ENCODE results near the gene APBA2. TPM values are rescaled to one million over a fixed set of nuclear protein-coding genes. Genes with fewer than 3 reads are reported as not detected.
"Not testable (repeated sequence)": the region's sequence is repeated elsewhere in the genome, so short reads cannot be mapped to it uniquely, and the experiment has no call there.

APBA2 gene
- total RNA-seq, 2 donors from 2014 or later = 0.47 to 0.48 TPM

- Histone ChIP-seq H3K27me3 (peaks cover 0 to 8% of the 10 kb centered on the region in 2 donors), H3K4me3 (no peak overlapping the region)
These were observed 1.8 kb downstream of the APBA2 start for GRCh38 chr15:28887339-28888174.

GRCh38 chr15:28888302-28888894, 2.6 kb downstream of the APBA2 start:
- Histone ChIP-seq H3K36me3 (no peaks in the 10 kb centered on the region), H3K9me3 (no peaks in the 10 kb centered on the region), H3K4me3 (no peak overlapping the region), H3K27ac (no peak overlapping the region), H3K4me1 (peaks cover 0 to 13% of the 10 kb centered on the region in 2 donors), H3K27me3 (peaks cover 0 to 8% of the 10 kb centered on the region in 2 donors)
- no peak for TF ChIP-seq CTCF (IDR thresholded peaks at IDR 0.05)
- no peak for DNase-seq (ENCODE audit: low spot score)

More at GRCh38 chr15:28887339-28888174, 1.8 kb downstream of the APBA2 start:
- Histone ChIP-seq H3K27ac (no peak overlapping the region), H3K4me1 (peaks cover 0 to 13% of the 10 kb centered on the region in 2 donors), H3K36me3 (no peaks in the 10 kb centered on the region), H3K9me3 (no peaks in the 10 kb centered on the region)
- no peak for TF ChIP-seq CTCF (IDR thresholded peaks at IDR 0.05)
- no peak for DNase-seq (ENCODE audit: low spot score)

GRCh38 chr15:28888900-28889299, 3.1 kb downstream of the APBA2 start:
- Histone ChIP-seq H3K27me3 (peaks cover 0 to 8% of the 10 kb centered on the region in 2 donors), H3K9me3 (no peaks in the 10 kb centered on the region), H3K27ac (no peak overlapping the region), H3K36me3 (no peaks in the 10 kb centered on the region), H3K4me3 (no peak overlapping the region), H3K4me1 (peaks cover 0 to 13% of the 10 kb centered on the region in 2 donors)
- no peak for TF ChIP-seq CTCF (IDR thresholded peaks at IDR 0.05)
- no peak for DNase-seq (ENCODE audit: low spot score)

- H3K4me1 ChIP-seq = peaks cover 0 to 13% of the 10 kb centered on the region in 2 donors
- no peaks in the 10 kb centered on the region for H3K36me3 ChIP-seq
- H3K27me3 ChIP-seq = peaks cover 0 to 8% of the 10 kb centered on the region in 2 donors
- DNase-seq (ENCODE audit: low spot score) = no peak
- H3K27ac ChIP-seq = no peak overlapping the region
- no peak overlapping the region for H3K4me3 ChIP-seq
- no peak for TF ChIP-seq CTCF (IDR thresholded peaks at IDR 0.05)
- H3K9me3 ChIP-seq = no peaks in the 10 kb centered on the region
These were observed 3.6 kb downstream of the APBA2 start for GRCh38 chr15:28889346-28889745.

GRCh38 chr15:28889871-28890270, 4.1 kb downstream of the APBA2 start:
- H3K36me3 ChIP-seq; H3K9me3 ChIP-seq; H3K27ac ChIP-seq; DNase-seq (ENCODE audit: low spot score); H3K27me3 ChIP-seq; H3K4me3 ChIP-seq: not testable (repeated sequence)
- peaks cover 0 to 13% of the 10 kb centered on the region in 2 donors for H3K4me1 ChIP-seq

GRCh38 chr15:28890291-28890690, 4.5 kb downstream of the APBA2 start:
- H3K4me3 ChIP-seq; H3K36me3 ChIP-seq; H3K9me3 ChIP-seq; DNase-seq (ENCODE audit: low spot score); H3K27ac ChIP-seq; H3K27me3 ChIP-seq: not testable (repeated sequence)
- peaks cover 0 to 11% of the 10 kb centered on the region in 2 donors for H3K4me1 ChIP-seq

Data from right atrium auricular region (tissue), 2 donors.